ENCODE results near the gene TXNL4B. TPM values are rescaled to one million over a fixed set of nuclear protein-coding genes. Genes with fewer than 3 reads are reported as not detected.
"Not testable (repeated sequence)": the region's sequence is repeated elsewhere in the genome, so short reads cannot be mapped to it uniquely, and the experiment has no call there.

The TXNL4B gene
- total RNA-seq, 1 experiment from 2014 or later = 8.3 TPM

DNA sequence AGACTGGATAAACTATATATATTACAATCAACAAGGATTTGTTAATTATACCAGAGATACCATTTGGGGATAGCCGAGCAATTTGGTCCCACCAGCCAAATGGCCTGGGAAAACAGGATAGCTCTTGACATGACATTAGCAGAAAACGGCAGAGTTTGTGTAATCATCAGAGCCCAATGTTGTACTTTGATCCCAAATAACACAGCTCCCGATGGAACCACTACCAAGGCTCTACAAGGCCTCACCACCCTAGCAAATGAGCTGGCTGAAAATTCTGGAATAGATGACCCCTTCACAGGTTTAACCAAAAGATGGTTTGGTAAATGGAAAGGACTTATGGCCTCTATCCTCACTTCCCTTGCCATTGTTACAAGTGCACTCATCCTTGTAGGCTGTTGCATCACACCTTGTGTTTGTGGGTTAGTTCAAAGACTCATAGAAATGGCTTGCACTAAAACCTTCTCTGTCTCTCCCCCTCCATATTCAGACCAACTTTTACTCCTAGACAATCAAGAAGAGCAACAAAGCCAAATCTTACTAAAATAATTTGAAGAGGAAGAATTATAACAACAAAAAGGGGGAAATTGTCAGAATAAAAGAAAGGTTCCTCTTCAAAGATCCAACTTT is 9.5 kb downstream of the TXNL4B start:
- Mint-ChIP-seq H3K4me3 (no peak overlapping the region), H3K27ac (no peak overlapping the region), H3K27me3 (ENCODE audit: low read depth) (no peaks in the 10 kb centered on the region), H3K9me3 (peaks cover 15% of the 10 kb centered on the region), H3K4me1 (no peaks in the 10 kb centered on the region), H3K36me3 (peaks cover 34% of the 10 kb centered on the region)
- ATAC-seq (no peak), DNase-seq (ENCODE audit: low spot score) (no peak)
- TF ChIP-seq, protein P1, sequence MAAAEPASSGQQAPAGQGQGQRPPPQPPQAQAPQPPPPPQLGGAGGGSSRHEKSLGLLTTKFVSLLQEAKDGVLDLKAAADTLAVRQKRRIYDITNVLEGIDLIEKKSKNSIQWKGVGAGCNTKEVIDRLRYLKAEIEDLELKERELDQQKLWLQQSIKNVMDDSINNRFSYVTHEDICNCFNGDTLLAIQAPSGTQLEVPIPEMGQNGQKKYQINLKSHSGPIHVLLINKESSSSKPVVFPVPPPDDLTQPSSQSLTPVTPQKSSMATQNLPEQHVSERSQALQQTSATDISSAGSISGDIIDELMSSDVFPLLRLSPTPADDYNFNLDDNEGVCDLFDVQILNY (CRISPR knock-in tag; IDR thresholded peaks at IDR 0.05) = no peak
- TF ChIP-seq SOX15 (CRISPR knock-in tag; IDR thresholded peaks at IDR 0.05) = no peak
- no peak for TF ChIP-seq RORB (CRISPR knock-in tag; IDR thresholded peaks at IDR 0.05)
- TF ChIP-seq, protein P2, sequence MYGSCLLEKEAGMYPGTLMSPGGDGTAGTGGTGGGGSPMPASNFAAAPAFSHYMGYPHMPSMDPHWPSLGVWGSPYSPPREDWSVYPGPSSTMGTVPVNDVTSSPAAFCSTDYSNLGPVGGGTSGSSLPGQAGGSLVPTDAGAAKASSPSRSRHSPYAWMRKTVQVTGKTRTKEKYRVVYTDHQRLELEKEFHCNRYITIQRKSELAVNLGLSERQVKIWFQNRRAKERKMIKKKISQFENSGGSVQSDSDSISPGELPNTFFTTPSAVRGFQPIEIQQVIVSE (CRISPR knock-in tag; IDR thresholded peaks at IDR 0.05; ENCODE audit: borderline replicate concordance) = no peak
- ChIA-PET POLR2A (no interaction called here), CTCF (no interaction called here)

DNA sequence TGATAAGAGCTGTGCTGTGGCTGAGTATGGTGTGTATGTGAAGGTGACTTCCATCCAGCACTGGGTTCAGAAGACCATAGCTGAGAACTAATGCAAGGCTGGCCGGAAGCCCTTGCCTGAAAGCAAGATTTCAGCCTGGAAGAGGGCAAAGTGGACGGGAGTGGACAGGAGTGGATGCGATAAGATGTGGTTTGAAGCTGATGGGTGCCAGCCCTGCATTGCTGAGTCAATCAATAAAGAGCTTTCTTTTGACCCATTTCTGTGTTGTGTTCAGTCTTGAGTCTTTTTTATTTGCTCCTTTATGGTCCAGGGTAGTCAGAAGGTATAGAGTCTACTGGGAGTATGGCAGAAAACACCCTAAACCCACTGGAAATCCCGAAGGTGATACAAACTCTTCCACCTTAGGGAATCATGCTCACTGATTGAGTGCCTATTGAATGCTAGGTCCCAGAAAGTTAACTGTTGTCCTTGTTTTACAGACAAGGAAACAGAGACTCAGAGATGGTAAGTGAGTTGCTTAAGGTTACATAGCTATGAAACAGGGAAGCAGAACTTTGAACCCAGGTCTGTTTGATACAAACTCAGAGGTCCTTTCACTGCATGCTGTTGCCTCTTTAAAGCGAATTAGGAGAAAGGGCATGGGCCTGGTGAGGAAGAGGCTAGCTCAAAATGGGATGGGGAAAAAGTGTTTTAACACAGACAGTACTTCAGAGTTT is 16.3 kb downstream of the TXNL4B start:
- DNase-seq (ENCODE audit: low spot score); H3K4me3 Mint-ChIP-seq; ATAC-seq; H3K27ac Mint-ChIP-seq; H3K36me3 Mint-ChIP-seq; H3K27me3 Mint-ChIP-seq (ENCODE audit: low read depth); H3K9me3 Mint-ChIP-seq: not testable (repeated sequence)
- ChIA-PET POLR2A (interaction anchor here (1.5 kb wide), 1 partner anchor 17 kb away, joined by 4 read pairs; the partner anchor contains the start of genes DHX38 and TXNL4B), CTCF (interaction anchor here (1.5 kb wide), 1 partner anchor 11 kb away, joined by 5 read pairs; no protein-coding TSS in a partner anchor)
- H3K4me1 Mint-ChIP-seq = peaks cover 15% of the 10 kb centered on the region

DNA sequence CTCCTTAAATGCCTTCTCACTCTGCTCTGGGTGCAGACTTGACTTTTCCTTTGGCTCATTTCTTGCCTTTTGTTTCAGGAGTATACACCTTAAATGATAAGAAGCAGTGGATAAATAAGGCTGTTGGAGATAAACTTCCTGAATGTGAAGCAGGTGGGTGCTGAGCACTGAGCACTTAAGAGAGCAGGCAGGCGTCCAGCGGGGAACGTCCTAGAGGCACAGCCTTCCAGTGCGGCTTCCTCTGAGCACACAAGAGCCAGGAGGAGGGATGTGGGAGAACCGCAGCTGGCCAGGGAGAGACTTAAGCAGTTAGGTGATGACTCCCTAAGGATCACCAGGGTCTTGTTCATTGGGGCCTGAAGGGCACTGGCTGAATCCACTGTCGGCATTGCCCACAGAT is 18.4 kb downstream of the TXNL4B start:
- DNase-seq (ENCODE audit: low spot score); ATAC-seq; H3K4me3 Mint-ChIP-seq; POLR2A ChIA-PET; H3K36me3 Mint-ChIP-seq; H3K9me3 Mint-ChIP-seq; H3K27ac Mint-ChIP-seq; CTCF ChIA-PET; H3K27me3 Mint-ChIP-seq (ENCODE audit: low read depth): not testable (repeated sequence)
- peaks cover 15% of the 10 kb centered on the region for H3K4me1 Mint-ChIP-seq

DNA sequence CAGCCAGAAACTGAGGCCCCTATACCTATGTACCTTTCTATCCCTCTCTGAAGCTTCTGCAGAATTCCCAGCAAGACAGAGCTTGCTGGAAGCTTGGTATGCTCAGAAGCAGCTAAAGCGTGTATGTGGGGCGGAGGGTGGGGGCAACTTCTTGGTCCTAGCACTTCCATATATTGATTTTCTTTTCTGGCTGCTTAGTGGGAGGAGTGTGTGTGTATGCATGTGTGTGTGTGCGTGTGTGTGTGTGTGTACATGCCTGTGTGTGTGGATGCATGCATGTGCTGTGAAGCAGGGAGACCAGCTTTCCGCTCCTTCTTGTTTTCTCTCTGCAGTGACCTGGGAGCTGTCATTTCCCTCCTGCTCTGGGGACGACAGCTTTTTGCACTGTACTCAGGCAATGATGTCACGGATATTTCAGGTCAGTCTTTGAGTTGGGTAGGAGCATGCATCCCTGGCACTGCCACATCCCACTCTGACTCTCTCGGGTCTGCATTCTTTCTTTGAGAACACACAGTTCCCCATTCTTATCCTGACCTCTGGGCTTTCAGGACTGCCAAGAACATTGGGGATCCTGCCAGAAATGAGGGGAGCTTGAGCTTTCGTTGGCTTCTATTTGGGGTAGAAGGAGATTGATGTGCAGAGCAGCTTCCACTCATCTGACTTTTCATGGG is 19.7 kb downstream of the TXNL4B start:
- Mint-ChIP-seq H3K4me3 (no peak overlapping the region), H3K27me3 (ENCODE audit: low read depth) (no peaks in the 10 kb centered on the region), H3K9me3 (peaks cover 5% of the 10 kb centered on the region; the same call in 1 of the 2 replicates), H3K4me1 (peaks cover 15% of the 10 kb centered on the region), H3K36me3 (no peaks in the 10 kb centered on the region), H3K27ac (no peak overlapping the region; the same call in 1 of the 2 replicates)
- no peak for ATAC-seq
- DNase-seq (ENCODE audit: low spot score) = no peak
- ChIA-PET POLR2A (no interaction called here), CTCF (interaction anchor here (1.6 kb wide), 1 partner anchor 20 kb away, joined by 5 read pairs; the partner anchor contains the start of genes DHX38 and TXNL4B)
- TF ChIP-seq, protein P3, sequence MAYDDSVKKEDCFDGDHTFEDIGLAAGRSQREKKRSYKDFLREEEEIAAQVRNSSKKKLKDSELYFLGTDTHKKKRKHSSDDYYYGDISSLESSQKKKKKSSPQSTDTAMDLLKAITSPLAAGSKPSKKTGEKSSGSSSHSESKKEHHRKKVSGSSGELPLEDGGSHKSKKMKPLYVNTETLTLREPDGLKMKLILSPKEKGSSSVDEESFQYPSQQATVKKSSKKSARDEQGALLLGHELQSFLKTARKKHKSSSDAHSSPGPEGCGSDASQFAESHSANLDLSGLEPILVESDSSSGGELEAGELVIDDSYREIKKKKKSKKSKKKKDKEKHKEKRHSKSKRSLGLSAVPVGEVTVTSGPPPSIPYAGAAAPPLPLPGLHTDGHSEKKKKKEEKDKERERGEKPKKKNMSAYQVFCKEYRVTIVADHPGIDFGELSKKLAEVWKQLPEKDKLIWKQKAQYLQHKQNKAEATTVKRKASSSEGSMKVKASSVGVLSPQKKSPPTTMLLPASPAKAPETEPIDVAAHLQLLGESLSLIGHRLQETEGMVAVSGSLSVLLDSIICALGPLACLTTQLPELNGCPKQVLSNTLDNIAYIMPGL (CRISPR knock-in tag; IDR thresholded peaks at IDR 0.05) = no peak

DNA sequence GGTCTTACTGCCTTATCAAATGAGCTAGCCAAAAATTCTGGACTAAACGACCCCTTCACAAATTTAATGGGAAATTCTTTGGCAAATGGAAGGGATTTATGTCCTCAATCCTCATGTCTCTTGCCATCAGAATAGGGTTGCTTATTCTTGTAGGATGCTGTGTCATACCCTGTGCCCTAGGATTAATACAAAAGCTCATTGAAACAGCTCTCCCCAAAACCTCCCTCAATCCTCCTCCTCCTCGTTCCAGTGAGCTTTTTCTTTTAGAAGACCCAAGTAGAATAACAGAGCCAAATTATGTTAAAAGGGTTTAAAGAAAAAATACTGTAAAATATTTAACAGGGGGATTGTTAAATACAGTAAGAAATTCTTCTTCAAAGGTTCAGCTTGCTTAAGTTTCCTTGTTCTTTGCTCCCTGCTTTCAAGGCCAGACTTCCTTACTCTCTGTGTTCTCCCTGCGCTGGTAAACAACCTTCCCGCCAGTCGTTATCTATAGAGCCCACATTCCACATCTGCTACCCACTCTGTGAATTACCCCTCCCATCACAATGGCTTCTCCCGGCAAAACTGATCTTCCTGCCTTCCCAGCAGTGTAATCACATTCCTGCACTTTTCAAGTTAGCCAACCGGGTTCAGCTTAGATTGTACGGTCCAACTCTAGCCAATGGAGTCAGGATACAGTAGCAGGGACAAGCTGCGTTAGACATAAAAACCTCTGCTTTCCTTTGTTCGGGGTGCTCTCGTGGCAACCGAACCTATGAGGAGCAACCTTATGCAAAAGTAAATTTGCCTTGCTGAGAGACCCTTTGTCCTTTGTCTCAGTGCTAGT is 20.7 kb downstream of the TXNL4B start:
- Mint-ChIP-seq H3K27ac (peak overlapping the region; percentile 60; the same call in 1 of the 2 replicates), H3K36me3 (no peaks in the 10 kb centered on the region), H3K4me3 (no peak overlapping the region), H3K9me3 (peaks cover 5% of the 10 kb centered on the region; the same call in 1 of the 2 replicates), H3K27me3 (ENCODE audit: low read depth) (no peaks in the 10 kb centered on the region), H3K4me1 (peaks cover 7% of the 10 kb centered on the region)
- ATAC-seq (peak; percentile 64), DNase-seq (ENCODE audit: low spot score) (no peak)
- POLR2A ChIA-PET = interaction anchor here (0.8 kb wide), 1 partner anchor 21 kb away, joined by 4 read pairs; the partner anchor contains the start of genes DHX38 and TXNL4B
- CTCF ChIA-PET = interaction anchor here (1.6 kb wide), 1 partner anchor 21 kb away, joined by 5 read pairs; the partner anchor contains the start of genes DHX38 and TXNL4B
- TF ChIP-seq ZNF219 (CRISPR knock-in tag; IDR thresholded peaks at IDR 0.05; ENCODE audit: borderline replicate concordance) = no peak
- TF ChIP-seq, protein P4, sequence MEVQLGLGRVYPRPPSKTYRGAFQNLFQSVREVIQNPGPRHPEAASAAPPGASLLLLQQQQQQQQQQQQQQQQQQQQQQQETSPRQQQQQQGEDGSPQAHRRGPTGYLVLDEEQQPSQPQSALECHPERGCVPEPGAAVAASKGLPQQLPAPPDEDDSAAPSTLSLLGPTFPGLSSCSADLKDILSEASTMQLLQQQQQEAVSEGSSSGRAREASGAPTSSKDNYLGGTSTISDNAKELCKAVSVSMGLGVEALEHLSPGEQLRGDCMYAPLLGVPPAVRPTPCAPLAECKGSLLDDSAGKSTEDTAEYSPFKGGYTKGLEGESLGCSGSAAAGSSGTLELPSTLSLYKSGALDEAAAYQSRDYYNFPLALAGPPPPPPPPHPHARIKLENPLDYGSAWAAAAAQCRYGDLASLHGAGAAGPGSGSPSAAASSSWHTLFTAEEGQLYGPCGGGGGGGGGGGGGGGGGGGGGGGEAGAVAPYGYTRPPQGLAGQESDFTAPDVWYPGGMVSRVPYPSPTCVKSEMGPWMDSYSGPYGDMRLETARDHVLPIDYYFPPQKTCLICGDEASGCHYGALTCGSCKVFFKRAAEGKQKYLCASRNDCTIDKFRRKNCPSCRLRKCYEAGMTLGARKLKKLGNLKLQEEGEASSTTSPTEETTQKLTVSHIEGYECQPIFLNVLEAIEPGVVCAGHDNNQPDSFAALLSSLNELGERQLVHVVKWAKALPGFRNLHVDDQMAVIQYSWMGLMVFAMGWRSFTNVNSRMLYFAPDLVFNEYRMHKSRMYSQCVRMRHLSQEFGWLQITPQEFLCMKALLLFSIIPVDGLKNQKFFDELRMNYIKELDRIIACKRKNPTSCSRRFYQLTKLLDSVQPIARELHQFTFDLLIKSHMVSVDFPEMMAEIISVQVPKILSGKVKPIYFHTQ (CRISPR knock-in tag; IDR thresholded peaks at IDR 0.05) = no peak
- no peak for TF ChIP-seq FOXJ3 (CRISPR knock-in tag; IDR thresholded peaks at IDR 0.05; ENCODE audit: borderline replicate concordance)
- TF ChIP-seq, protein P5, sequence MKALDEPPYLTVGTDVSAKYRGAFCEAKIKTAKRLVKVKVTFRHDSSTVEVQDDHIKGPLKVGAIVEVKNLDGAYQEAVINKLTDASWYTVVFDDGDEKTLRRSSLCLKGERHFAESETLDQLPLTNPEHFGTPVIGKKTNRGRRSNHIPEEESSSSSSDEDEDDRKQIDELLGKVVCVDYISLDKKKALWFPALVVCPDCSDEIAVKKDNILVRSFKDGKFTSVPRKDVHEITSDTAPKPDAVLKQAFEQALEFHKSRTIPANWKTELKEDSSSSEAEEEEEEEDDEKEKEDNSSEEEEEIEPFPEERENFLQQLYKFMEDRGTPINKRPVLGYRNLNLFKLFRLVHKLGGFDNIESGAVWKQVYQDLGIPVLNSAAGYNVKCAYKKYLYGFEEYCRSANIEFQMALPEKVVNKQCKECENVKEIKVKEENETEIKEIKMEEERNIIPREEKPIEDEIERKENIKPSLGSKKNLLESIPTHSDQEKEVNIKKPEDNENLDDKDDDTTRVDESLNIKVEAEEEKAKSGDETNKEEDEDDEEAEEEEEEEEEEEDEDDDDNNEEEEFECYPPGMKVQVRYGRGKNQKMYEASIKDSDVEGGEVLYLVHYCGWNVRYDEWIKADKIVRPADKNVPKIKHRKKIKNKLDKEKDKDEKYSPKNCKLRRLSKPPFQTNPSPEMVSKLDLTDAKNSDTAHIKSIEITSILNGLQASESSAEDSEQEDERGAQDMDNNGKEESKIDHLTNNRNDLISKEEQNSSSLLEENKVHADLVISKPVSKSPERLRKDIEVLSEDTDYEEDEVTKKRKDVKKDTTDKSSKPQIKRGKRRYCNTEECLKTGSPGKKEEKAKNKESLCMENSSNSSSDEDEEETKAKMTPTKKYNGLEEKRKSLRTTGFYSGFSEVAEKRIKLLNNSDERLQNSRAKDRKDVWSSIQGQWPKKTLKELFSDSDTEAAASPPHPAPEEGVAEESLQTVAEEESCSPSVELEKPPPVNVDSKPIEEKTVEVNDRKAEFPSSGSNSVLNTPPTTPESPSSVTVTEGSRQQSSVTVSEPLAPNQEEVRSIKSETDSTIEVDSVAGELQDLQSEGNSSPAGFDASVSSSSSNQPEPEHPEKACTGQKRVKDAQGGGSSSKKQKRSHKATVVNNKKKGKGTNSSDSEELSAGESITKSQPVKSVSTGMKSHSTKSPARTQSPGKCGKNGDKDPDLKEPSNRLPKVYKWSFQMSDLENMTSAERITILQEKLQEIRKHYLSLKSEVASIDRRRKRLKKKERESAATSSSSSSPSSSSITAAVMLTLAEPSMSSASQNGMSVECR (CRISPR knock-in tag; IDR thresholded peaks at IDR 0.05; ENCODE audit: borderline replicate concordance) = no peak

Measured in WTC11 (cell line).